Aorta (tissue), 5 donors: ENCODE data around the gene SFMBT1. TPM values are rescaled to one million over a fixed set of nuclear protein-coding genes. Genes with fewer than 3 reads are reported as not detected.

Experiments used
- ATAC-seq: fragments of 200-7000 bp; cut with Tn5 transposase; one replicate; pipeline ENCODE4 v1.9.1; 2022; ENCODE audit warnings: moderate library complexity; ENCODE audit not compliant: low FRiP score
- DNase-seq, 2 donors: peaks; one replicate each; pipeline ENCODE4 v3.0.0-alpha.2; 2020
- H3K27ac ChIP-seq, 2 donors: one replicate each; pipeline ENCODE4 v1.5.1; 2013; ENCODE audit warnings: low read length in 2 of 2, mild to moderate bottlenecking in 2 of 2, moderate library complexity in 2 of 2, control low read depth in 1 of 2, inconsistent platforms in 1 of 2, low read depth in 1 of 2
- H3K27me3 ChIP-seq, 2 donors: one replicate each; pipeline ENCODE4 v1.6.1; 2013; ENCODE audit warnings: control low read depth in 1 of 2, low read length in 1 of 2, mild to moderate bottlenecking in 1 of 2, moderate library complexity in 1 of 2; ENCODE audit not compliant: insufficient read depth in 2 of 2, control insufficient read depth in 1 of 2
- H3K36me3 ChIP-seq, 2 donors: one replicate each; pipeline ENCODE4 v1.6.1; 2013; ENCODE audit warnings: control low read depth in 1 of 2, low read length in 1 of 2, mild to moderate bottlenecking in 1 of 2; ENCODE audit not compliant: insufficient read depth in 2 of 2, control insufficient read depth in 1 of 2
- H3K4me1 ChIP-seq, 2 donors: one replicate each; pipeline ENCODE4 v1.6.1; 2013; ENCODE audit warnings: low read length in 2 of 2, control low read depth in 1 of 2, mild to moderate bottlenecking in 1 of 2, moderate library complexity in 1 of 2; ENCODE audit not compliant: insufficient read depth in 2 of 2, control insufficient read depth in 1 of 2
- H3K4me3 ChIP-seq, 2 donors: one replicate each; pipeline ENCODE4 v1.5.1; 2013; ENCODE audit warnings: low read length in 2 of 2, control low read depth in 1 of 2, mild to moderate bottlenecking in 1 of 2
- H3K9me3 ChIP-seq: one replicate; pipeline ENCODE4 v1.6.1; 2013; ENCODE audit warnings: mild to moderate bottlenecking, low read length; ENCODE audit not compliant: control insufficient read depth
- WGBS, 2 donors: extraction: QIAGEN DNeasy Blood & Tissue Kit; methylation state at CpG; one replicate each; pipeline ENCODE4 v1.1.7; 2013; 5-methylcytosine and 5-hydroxymethylcytosine counted together
- intact Hi-C, 2 donors: fragments of 100-400 bp; cut with DNase I; formaldehyde crosslinking; loops; one replicate each; pipeline versions ENCODE4 v1.14.2 to v1.15.0; 2022
- polyA plus RNA-seq, 2 donors: library from polyadenylated mRNA; stranded (reverse); fragments of 200-250 nt; gene quantifications; one replicate each; pipeline ENCODE4 v1.2.3, GENCODE V29; 2013
- total RNA-seq, 2 donors: library from RNA; stranded (reverse); fragmentation: NEBNext Ultra II Directional; extraction: Animal tissue kit (Norgen Biotek cat#: 25700); gene quantifications; one replicate each; pipeline ENCODE4 v1.2.1, GENCODE V29; 2021
- donor health status: healthy with polysubstance abuse.
- donor health status: Bipolar disorder and iron deficiency.
- donor health status: DM: no; HTN: no; CAD: no.
- donor health status: DM: no; HTN: no; CAD: no.
- donor health status: DM: yes; HTN: yes; CAD: no.

The SFMBT1 gene
- total and polyA plus RNA-seq, 4 donors = 0.75 to 12.6 (median 5.4) TPM

- Histone ChIP-seq H3K4me1 (no peaks in the 10 kb centered on the region), H3K27me3 (no peaks in the 10 kb centered on the region), H3K36me3 (no peaks in the 10 kb centered on the region), H3K4me3 (peak overlapping the region; percentile 83 to 90), H3K9me3 (no peaks in the 10 kb centered on the region), H3K27ac (peak overlapping the region in 1 of 2 donors; percentile 1)
- intact Hi-C loops = no loop called here
- ATAC-seq (peak; percentile 64), DNase-seq (peak; percentile 68 to 85)
- WGBS, 2 donors = 3% methylated on average over 80 to 113 of the region's 113 CpGs
These were observed 598 bp upstream of the SFMBT1 start for GRCh38 chr3:53046171-53047170.

GRCh38 chr3:53044711-53045517 is 959 bp downstream of the SFMBT1 start:
- intact Hi-C loops = no loop called here
- 0% methylated on average over 35 to 101 of the region's 101 CpGs for WGBS, 2 donors
- peak; percentile 70 to 86 for DNase-seq
- peak overlapping the region; percentile 83 to 90 for H3K4me3 ChIP-seq
- ATAC-seq = peak; percentile 70
- H3K36me3 ChIP-seq = no peaks in the 10 kb centered on the region
- H3K27me3 ChIP-seq = no peaks in the 10 kb centered on the region
- H3K9me3 ChIP-seq = no peaks in the 10 kb centered on the region
- peak overlapping the region in 1 of 2 donors; percentile 31 for H3K27ac ChIP-seq
- no peaks in the 10 kb centered on the region for H3K4me1 ChIP-seq

- intact Hi-C loops = no loop called here
- Histone ChIP-seq H3K27ac (no peak overlapping the region), H3K4me3 (no peak overlapping the region), H3K36me3 (no peaks in the 10 kb centered on the region), H3K4me1 (no peaks in the 10 kb centered on the region), H3K27me3 (no peaks in the 10 kb centered on the region), H3K9me3 (no peaks in the 10 kb centered on the region)
- ATAC-seq = no peak
- 64 to 72% methylated on average over 11 of the region's 11 CpGs for WGBS, 2 donors
- DNase-seq = no peak
These were observed 1.5 kb downstream of the SFMBT1 start for GRCh38 chr3:53044371-53044710.

GRCh38 chr3:53043738-53044137 is 2.1 kb downstream of the SFMBT1 start:
- no peaks in the 10 kb centered on the region for H3K27me3 ChIP-seq
- ATAC-seq = no peak
- intact Hi-C loops = no loop called here
- H3K9me3 ChIP-seq = no peaks in the 10 kb centered on the region
- H3K36me3 ChIP-seq = no peaks in the 10 kb centered on the region
- H3K4me1 ChIP-seq = no peaks in the 10 kb centered on the region
- WGBS, 2 donors = 95% methylated on average over 2 of the region's 2 CpGs
- no peak overlapping the region for H3K27ac ChIP-seq
- DNase-seq = no peak
- H3K4me3 ChIP-seq = no peak overlapping the region

- no peaks in the 10 kb centered on the region for H3K4me1 ChIP-seq
- intact Hi-C loops = no loop called here
- H3K36me3 ChIP-seq = no peaks in the 10 kb centered on the region
- WGBS, 2 donors = 96 to 97% methylated on average over 3 of the region's 3 CpGs
- no peaks in the 10 kb centered on the region for H3K27me3 ChIP-seq
- ATAC-seq (no peak), DNase-seq (no peak)
- no peak overlapping the region for H3K4me3 ChIP-seq
- H3K27ac ChIP-seq = no peak overlapping the region
- no peaks in the 10 kb centered on the region for H3K9me3 ChIP-seq
These were observed 3.2 kb downstream of the SFMBT1 start for GRCh38 chr3:53042651-53043050.

GRCh38 chr3:53040351-53040820 is 5.5 kb downstream of the SFMBT1 start:
- Histone ChIP-seq H3K36me3 (no peaks in the 10 kb centered on the region), H3K9me3 (no peaks in the 10 kb centered on the region), H3K4me1 (no peaks in the 10 kb centered on the region), H3K4me3 (no peak overlapping the region), H3K27me3 (no peaks in the 10 kb centered on the region), H3K27ac (no peak overlapping the region)
- intact Hi-C loops = no loop called here
- DNase-seq (no peak), ATAC-seq (no peak)

- no peaks in the 10 kb centered on the region for H3K27me3 ChIP-seq
- no peaks in the 10 kb centered on the region for H3K36me3 ChIP-seq
- intact Hi-C loops = no loop called here
- no peak overlapping the region for H3K27ac ChIP-seq
- H3K4me1 ChIP-seq = no peaks in the 10 kb centered on the region
- DNase-seq (no peak), ATAC-seq (no peak)
- no peaks in the 10 kb centered on the region for H3K9me3 ChIP-seq
- WGBS, 2 donors = 86 to 92% methylated on average over 2 of the region's 2 CpGs
- no peak overlapping the region for H3K4me3 ChIP-seq
These were observed 6.5 kb downstream of the SFMBT1 start for GRCh38 chr3:53039376-53039752.

- DNase-seq (no peak), ATAC-seq (no peak)
- Histone ChIP-seq H3K36me3 (no peaks in the 10 kb centered on the region), H3K9me3 (no peaks in the 10 kb centered on the region), H3K4me3 (no peak overlapping the region), H3K27me3 (no peaks in the 10 kb centered on the region), H3K4me1 (no peaks in the 10 kb centered on the region), H3K27ac (no peak overlapping the region)
- WGBS, 2 donors = 94 to 96% methylated on average over 5 of the region's 5 CpGs
- intact Hi-C loops = no loop called here
These were observed 7.0 kb downstream of the SFMBT1 start for GRCh38 chr3:53038679-53039375.
